ENCODE data around the gene GPR18. TPM values are rescaled to one million over a fixed set of nuclear protein-coding genes. Genes with fewer than 3 reads are reported as not detected.

The GPR18 gene
- total RNA-seq, 1 donor from 2014 or later = under 0.01 TPM

DNA sequence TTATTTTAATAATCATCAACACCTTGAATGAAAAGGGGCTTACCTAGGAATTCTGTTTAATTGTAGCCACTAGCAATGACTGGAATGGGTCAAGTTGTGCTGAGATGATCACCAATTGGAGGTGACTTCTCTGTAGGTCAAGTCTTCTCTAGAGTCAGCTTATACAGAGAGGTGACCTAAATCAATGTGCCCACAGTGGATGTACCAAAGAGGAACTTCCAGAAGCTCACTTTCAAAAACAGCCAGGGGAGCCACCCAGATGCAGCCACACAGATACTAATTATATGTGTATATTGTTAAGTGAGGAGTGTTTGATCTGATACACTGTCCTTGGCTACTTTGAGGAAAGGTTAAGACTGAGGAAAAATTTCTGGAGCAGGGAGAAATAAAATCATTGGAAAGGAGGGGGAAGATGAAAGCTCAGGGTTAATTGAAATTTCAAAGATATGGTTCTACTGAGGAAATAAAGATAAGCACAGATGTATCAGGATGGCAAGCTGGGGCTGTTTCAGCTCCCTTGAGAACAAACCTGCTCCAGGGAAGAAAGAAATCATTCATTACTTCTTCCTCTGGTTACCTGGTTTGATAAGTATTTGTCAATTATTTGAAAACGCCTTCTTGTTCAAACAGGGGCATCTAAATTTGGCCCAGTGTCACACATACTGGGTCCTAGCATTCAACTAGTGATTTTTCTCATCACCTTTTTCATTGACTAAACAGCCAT lies 43.9 kb upstream of the GPR18 start:
- H3K36me3 ChIP-seq (ENCODE audit: control insufficient read depth in 3 of 3, insufficient read depth in 3 of 3, low read length in 3 of 3) = peaks cover 0 to 3% (median 0%) of the 10 kb centered on the region in 3 donors
- H3K4me3 ChIP-seq (ENCODE audit: low read length in 3 of 3) = no peak overlapping the region
- no peaks in the 10 kb centered on the region for H3K9me3 ChIP-seq (ENCODE audit: control insufficient read depth in 3 of 3, low read length in 3 of 3)
- H3K27ac ChIP-seq (ENCODE audit: low read depth, low read length) = no peak overlapping the region
- no peaks in the 10 kb centered on the region for H3K4me1 ChIP-seq (ENCODE audit: control insufficient read depth in 3 of 3, insufficient read depth in 3 of 3, low read length in 3 of 3)
- H3K9ac ChIP-seq (ENCODE audit: low read depth in 1 of 3, low read length in 3 of 3) = no peak overlapping the region
- no peaks in the 10 kb centered on the region for H3K27me3 ChIP-seq (ENCODE audit: control insufficient read depth in 3 of 3, insufficient read depth in 3 of 3, low read length in 3 of 3)

DNA sequence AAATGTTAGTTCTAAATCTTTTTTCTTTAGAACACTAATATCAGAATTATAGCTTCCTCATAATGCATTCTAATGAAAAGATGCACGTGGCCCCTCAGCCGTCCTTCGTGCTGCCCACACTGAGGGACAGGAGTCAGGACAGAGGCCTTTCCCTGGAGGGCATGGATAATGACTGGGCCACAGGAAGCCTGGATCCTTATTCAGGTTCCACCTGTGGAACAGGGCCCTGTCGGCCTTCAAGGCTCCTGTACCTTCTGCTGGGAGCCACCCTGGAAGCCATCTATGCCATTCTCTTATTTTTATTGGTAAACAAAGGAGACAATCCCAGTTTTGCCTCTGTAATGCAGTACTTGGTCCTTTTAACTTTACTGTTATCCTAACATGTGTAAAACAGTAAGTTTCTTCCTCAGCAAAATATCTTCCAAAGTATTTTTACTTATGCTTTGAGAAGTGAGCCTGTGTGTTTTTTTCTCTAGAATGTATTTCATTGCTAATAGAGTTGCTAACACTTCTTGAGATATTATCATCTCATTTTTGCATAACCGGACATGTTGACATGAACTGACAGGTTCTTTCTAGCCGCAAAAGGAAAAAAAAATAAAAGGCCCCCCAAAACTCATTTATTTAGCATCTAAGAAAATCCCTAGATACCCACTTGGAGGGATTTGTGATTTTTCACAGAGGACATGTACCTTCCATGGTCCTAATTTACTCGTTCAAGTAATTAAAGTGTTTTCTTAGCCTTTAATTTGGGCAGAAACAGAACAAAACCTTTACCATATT lies 43.1 kb upstream of the GPR18 start:
- H3K9ac ChIP-seq (ENCODE audit: low read depth in 1 of 3, low read length in 3 of 3) = no peak overlapping the region
- H3K27ac ChIP-seq (ENCODE audit: low read depth, low read length) = no peak overlapping the region
- H3K4me3 ChIP-seq (ENCODE audit: low read length in 3 of 3) = no peak overlapping the region
- H3K4me1 ChIP-seq (ENCODE audit: control insufficient read depth in 3 of 3, insufficient read depth in 3 of 3, low read length in 3 of 3) = no peaks in the 10 kb centered on the region
- no peaks in the 10 kb centered on the region for H3K9me3 ChIP-seq (ENCODE audit: control insufficient read depth in 3 of 3, low read length in 3 of 3)
- H3K36me3 ChIP-seq (ENCODE audit: control insufficient read depth in 3 of 3, insufficient read depth in 3 of 3, low read length in 3 of 3) = peaks cover 0 to 3% (median 0%) of the 10 kb centered on the region in 3 donors
- H3K27me3 ChIP-seq (ENCODE audit: control insufficient read depth in 3 of 3, insufficient read depth in 3 of 3, low read length in 3 of 3) = no peaks in the 10 kb centered on the region

- Histone ChIP-seq H3K4me1 (ENCODE audit: control insufficient read depth in 3 of 3, insufficient read depth in 3 of 3, low read length in 3 of 3) (peaks cover 0 to 3% (median 0%) of the 10 kb centered on the region in 3 donors), H3K36me3 (ENCODE audit: control insufficient read depth in 3 of 3, insufficient read depth in 3 of 3, low read length in 3 of 3) (peaks cover 0 to 3% (median 0%) of the 10 kb centered on the region in 3 donors), H3K4me3 (ENCODE audit: low read length in 3 of 3) (no peak overlapping the region), H3K27ac (ENCODE audit: low read depth, low read length) (no peak overlapping the region), H3K27me3 (ENCODE audit: control insufficient read depth in 3 of 3, insufficient read depth in 3 of 3, low read length in 3 of 3) (no peaks in the 10 kb centered on the region), H3K9ac (ENCODE audit: low read depth in 1 of 3, low read length in 3 of 3) (no peak overlapping the region), H3K9me3 (ENCODE audit: control insufficient read depth in 3 of 3, low read length in 3 of 3) (no peaks in the 10 kb centered on the region)
These were observed 41.8 kb upstream of the GPR18 start for GRCh38 chr13:99299920-99300341.

GRCh38 chr13:99299256-99299919 lies 41.2 kb upstream of the GPR18 start:
- no peaks in the 10 kb centered on the region for H3K9me3 ChIP-seq (ENCODE audit: control insufficient read depth in 3 of 3, low read length in 3 of 3)
- no peaks in the 10 kb centered on the region for H3K27me3 ChIP-seq (ENCODE audit: control insufficient read depth in 3 of 3, insufficient read depth in 3 of 3, low read length in 3 of 3)
- peaks cover 0 to 3% (median 0%) of the 10 kb centered on the region in 3 donors for H3K36me3 ChIP-seq (ENCODE audit: control insufficient read depth in 3 of 3, insufficient read depth in 3 of 3, low read length in 3 of 3)
- H3K4me3 ChIP-seq (ENCODE audit: low read length in 3 of 3) = no peak overlapping the region
- H3K4me1 ChIP-seq (ENCODE audit: control insufficient read depth in 3 of 3, insufficient read depth in 3 of 3, low read length in 3 of 3) = peaks cover 0 to 3% (median 0%) of the 10 kb centered on the region in 3 donors
- no peak overlapping the region for H3K27ac ChIP-seq (ENCODE audit: low read depth, low read length)
- H3K9ac ChIP-seq (ENCODE audit: low read depth in 1 of 3, low read length in 3 of 3) = no peak overlapping the region

DNA sequence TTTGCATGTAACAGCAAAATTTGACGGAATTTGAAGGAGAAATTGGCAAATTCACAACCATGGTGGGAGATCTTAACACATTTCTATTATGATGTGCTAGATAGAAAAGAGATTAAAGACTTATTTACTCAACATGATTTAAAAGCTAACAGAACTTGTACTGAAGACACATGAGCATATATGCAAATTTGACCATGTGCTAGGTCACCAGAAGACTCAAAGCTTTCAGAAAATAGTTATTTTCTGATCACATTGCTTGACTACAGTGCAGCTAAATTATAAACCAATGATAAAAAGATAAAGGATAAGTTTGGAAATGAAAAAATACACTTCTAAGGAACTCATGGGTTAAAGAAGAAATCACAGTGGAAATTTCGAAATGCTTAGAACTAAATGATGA lies 39.9 kb upstream of the GPR18 start:
- Histone ChIP-seq H3K27ac (ENCODE audit: low read depth, low read length) (no peak overlapping the region), H3K36me3 (ENCODE audit: control insufficient read depth in 3 of 3, insufficient read depth in 3 of 3, low read length in 3 of 3) (no peaks in the 10 kb centered on the region), H3K9me3 (ENCODE audit: control insufficient read depth in 3 of 3, low read length in 3 of 3) (no peaks in the 10 kb centered on the region), H3K27me3 (ENCODE audit: control insufficient read depth in 3 of 3, insufficient read depth in 3 of 3, low read length in 3 of 3) (no peaks in the 10 kb centered on the region), H3K9ac (ENCODE audit: low read depth in 1 of 3, low read length in 3 of 3) (no peak overlapping the region), H3K4me1 (ENCODE audit: control insufficient read depth in 3 of 3, insufficient read depth in 3 of 3, low read length in 3 of 3) (peaks cover 0 to 3% (median 0%) of the 10 kb centered on the region in 3 donors), H3K4me3 (ENCODE audit: low read length in 3 of 3) (no peak overlapping the region)

- Histone ChIP-seq H3K36me3 (ENCODE audit: control insufficient read depth in 3 of 3, insufficient read depth in 3 of 3, low read length in 3 of 3) (no peaks in the 10 kb centered on the region), H3K27ac (ENCODE audit: low read depth, low read length) (no peak overlapping the region), H3K4me1 (ENCODE audit: control insufficient read depth in 3 of 3, insufficient read depth in 3 of 3, low read length in 3 of 3) (peaks cover 0 to 3% (median 0%) of the 10 kb centered on the region in 3 donors), H3K9me3 (ENCODE audit: control insufficient read depth in 3 of 3, low read length in 3 of 3) (no peaks in the 10 kb centered on the region), H3K27me3 (ENCODE audit: control insufficient read depth in 3 of 3, insufficient read depth in 3 of 3, low read length in 3 of 3) (no peaks in the 10 kb centered on the region), H3K4me3 (ENCODE audit: low read length in 3 of 3) (no peak overlapping the region), H3K9ac (ENCODE audit: low read depth in 1 of 3, low read length in 3 of 3) (no peak overlapping the region)
These were observed 39.2 kb upstream of the GPR18 start for GRCh38 chr13:99297331-99297730.

- peak overlapping the region; percentile 20 for H3K27ac ChIP-seq (ENCODE audit: low read depth, low read length)
- no peak overlapping the region for H3K4me3 ChIP-seq (ENCODE audit: low read length in 3 of 3)
- peaks cover 0 to 3% (median 0%) of the 10 kb centered on the region in 3 donors for H3K4me1 ChIP-seq (ENCODE audit: control insufficient read depth in 3 of 3, insufficient read depth in 3 of 3, low read length in 3 of 3)
- H3K27me3 ChIP-seq (ENCODE audit: control insufficient read depth in 3 of 3, insufficient read depth in 3 of 3, low read length in 3 of 3) = no peaks in the 10 kb centered on the region
- no peak overlapping the region for H3K9ac ChIP-seq (ENCODE audit: low read depth in 1 of 3, low read length in 3 of 3)
- no peaks in the 10 kb centered on the region for H3K36me3 ChIP-seq (ENCODE audit: control insufficient read depth in 3 of 3, insufficient read depth in 3 of 3, low read length in 3 of 3)
- no peaks in the 10 kb centered on the region for H3K9me3 ChIP-seq (ENCODE audit: control insufficient read depth in 3 of 3, low read length in 3 of 3)
These were observed 38.2 kb upstream of the GPR18 start for GRCh38 chr13:99296398-99296797.

DNA sequence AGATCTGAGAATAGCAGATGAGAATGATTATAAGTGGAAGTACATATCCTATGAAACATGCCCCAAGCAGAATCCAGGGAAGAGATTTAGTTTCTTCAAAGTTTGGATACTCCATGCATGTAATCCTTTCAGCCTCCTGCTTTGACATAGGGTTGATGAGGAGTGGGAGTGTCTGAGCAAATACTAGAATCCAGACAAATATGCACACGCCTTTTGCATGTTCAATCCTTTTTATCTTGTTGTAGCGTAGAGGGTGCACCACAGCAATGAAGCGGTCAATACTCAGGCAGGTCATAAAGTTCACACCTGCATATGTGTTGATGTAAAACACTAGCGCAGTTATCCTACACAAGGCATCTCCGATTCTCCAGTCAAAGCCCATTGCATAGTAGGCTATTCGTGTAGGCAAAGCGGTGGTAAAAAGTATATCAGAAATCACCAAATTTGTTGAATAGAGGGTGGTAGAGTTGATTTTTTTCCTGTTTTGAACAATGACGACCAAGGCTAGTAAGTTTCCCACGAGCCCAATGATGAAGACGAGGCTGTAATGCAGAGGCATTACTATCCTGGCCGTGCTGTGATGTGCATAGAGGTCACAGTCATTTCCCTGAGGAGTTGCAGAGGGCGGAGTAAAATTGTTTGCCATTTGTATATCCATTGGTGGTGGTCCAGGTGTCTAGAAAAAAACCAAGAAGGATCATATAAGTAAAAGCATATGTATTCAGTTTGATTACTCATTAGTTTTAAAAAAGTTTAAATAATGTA lies 37.5 kb upstream of the GPR18 start:
- Histone ChIP-seq H3K9ac (ENCODE audit: low read depth in 1 of 3, low read length in 3 of 3) (no peak overlapping the region), H3K9me3 (ENCODE audit: control insufficient read depth in 3 of 3, low read length in 3 of 3) (no peaks in the 10 kb centered on the region), H3K4me3 (ENCODE audit: low read length in 3 of 3) (no peak overlapping the region), H3K4me1 (ENCODE audit: control insufficient read depth in 3 of 3, insufficient read depth in 3 of 3, low read length in 3 of 3) (peaks cover 0 to 6% (median 0%) of the 10 kb centered on the region in 3 donors), H3K36me3 (ENCODE audit: control insufficient read depth in 3 of 3, insufficient read depth in 3 of 3, low read length in 3 of 3) (no peaks in the 10 kb centered on the region), H3K27me3 (ENCODE audit: control insufficient read depth in 3 of 3, insufficient read depth in 3 of 3, low read length in 3 of 3) (no peaks in the 10 kb centered on the region), H3K27ac (ENCODE audit: low read depth, low read length) (no peak overlapping the region)

- Histone ChIP-seq H3K4me1 (ENCODE audit: control insufficient read depth in 3 of 3, insufficient read depth in 3 of 3, low read length in 3 of 3) (peaks cover 0 to 7% (median 0%) of the 10 kb centered on the region in 3 donors), H3K27ac (ENCODE audit: low read depth, low read length) (no peak overlapping the region), H3K4me3 (ENCODE audit: low read length in 3 of 3) (no peak overlapping the region), H3K9ac (ENCODE audit: low read depth in 1 of 3, low read length in 3 of 3) (no peak overlapping the region), H3K9me3 (ENCODE audit: control insufficient read depth in 3 of 3, low read length in 3 of 3) (no peaks in the 10 kb centered on the region), H3K27me3 (ENCODE audit: control insufficient read depth in 3 of 3, insufficient read depth in 3 of 3, low read length in 3 of 3) (no peaks in the 10 kb centered on the region), H3K36me3 (ENCODE audit: control insufficient read depth in 3 of 3, insufficient read depth in 3 of 3, low read length in 3 of 3) (no peaks in the 10 kb centered on the region)
These were observed 36.8 kb upstream of the GPR18 start for GRCh38 chr13:99294958-99295357.
